ES-I3 (cell line): ENCODE measurements around the gene TEX14.

Experiments used
- H3K36me3 ChIP-seq: 2 replicates; pipeline ENCODE4 v1.6.1; 2013; ENCODE audit warnings: mild to moderate bottlenecking, low read length, control low read depth, moderate library complexity; ENCODE audit not compliant: insufficient read depth
- H3K4me1 ChIP-seq: 2 replicates; pipeline ENCODE4 v1.6.1; 2013; ENCODE audit warnings: mild to moderate bottlenecking, control low read depth, low read length; ENCODE audit not compliant: insufficient read depth
- H3K9ac ChIP-seq: 2 replicates; pipeline ENCODE4 v1.6.1; 2013; ENCODE audit warnings: low read depth, mild to moderate bottlenecking, low read length, moderate library complexity
- H3K9me3 ChIP-seq: 2 replicates; pipeline ENCODE4 v1.6.1; 2013; ENCODE audit warnings: mild to moderate bottlenecking, low read length, moderate library complexity; ENCODE audit not compliant: control insufficient read depth, insufficient read depth

The TEX14 gene

GRCh38 chr17:58615768-58616659 lies 75.8 kb downstream of the TEX14 start:
- no peaks in the 10 kb centered on the region for H3K9me3 ChIP-seq
- peaks cover 5% of the 10 kb centered on the region; the same call in 1 of the 2 replicates for H3K4me1 ChIP-seq
- no peak overlapping the region for H3K9ac ChIP-seq
- H3K36me3 ChIP-seq = no peaks in the 10 kb centered on the region

- H3K36me3 ChIP-seq = no peaks in the 10 kb centered on the region
- peaks cover 5% of the 10 kb centered on the region; the same call in 1 of the 2 replicates for H3K4me1 ChIP-seq
- no peaks in the 10 kb centered on the region for H3K9me3 ChIP-seq
- no peak overlapping the region for H3K9ac ChIP-seq
These were observed 76.9 kb downstream of the TEX14 start for GRCh38 chr17:58614859-58615459.

- Histone ChIP-seq H3K4me1 (peaks cover 5% of the 10 kb centered on the region; the same call in 1 of the 2 replicates), H3K9me3 (no peaks in the 10 kb centered on the region), H3K36me3 (no peaks in the 10 kb centered on the region), H3K9ac (no peak overlapping the region)
These were observed 80.5 kb downstream of the TEX14 start for GRCh38 chr17:58611331-58611730.

- Histone ChIP-seq H3K9me3 (no peaks in the 10 kb centered on the region), H3K9ac (no peak overlapping the region), H3K4me1 (peaks cover 5% of the 10 kb centered on the region; the same call in 1 of the 2 replicates), H3K36me3 (no peaks in the 10 kb centered on the region)
These were observed 84.9 kb downstream of the TEX14 start for GRCh38 chr17:58606934-58607333.

- Histone ChIP-seq H3K36me3 (no peaks in the 10 kb centered on the region), H3K4me1 (peaks cover 9% of the 10 kb centered on the region; the same call in 1 of the 2 replicates), H3K9ac (no peak overlapping the region), H3K9me3 (no peaks in the 10 kb centered on the region)
These were observed 85.9 kb downstream of the TEX14 start for GRCh38 chr17:58605986-58606385.

DNA sequence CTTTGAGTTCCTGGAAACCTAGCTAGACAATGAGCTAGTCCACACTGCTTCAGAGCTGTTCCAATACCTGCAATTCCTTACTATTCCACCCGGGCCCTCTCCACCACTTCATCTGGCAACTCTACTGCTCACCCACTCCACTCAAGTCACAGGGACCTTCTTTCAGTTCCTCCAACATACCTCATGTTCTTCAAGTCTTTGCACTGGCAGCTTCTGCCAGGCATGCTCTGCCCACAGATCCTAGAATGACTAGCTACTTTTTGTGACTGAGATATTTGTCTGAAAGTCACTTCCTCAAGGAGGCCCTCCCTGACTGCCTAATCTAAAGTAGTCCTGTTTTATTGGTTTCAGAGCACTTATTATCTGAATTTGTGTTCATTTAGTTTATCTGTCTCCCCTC lies 86.4 kb downstream of the TEX14 start:
- no peaks in the 10 kb centered on the region for H3K9me3 ChIP-seq
- H3K4me1 ChIP-seq = peaks cover 9% of the 10 kb centered on the region; the same call in 1 of the 2 replicates
- H3K9ac ChIP-seq = no peak overlapping the region
- no peaks in the 10 kb centered on the region for H3K36me3 ChIP-seq

GRCh38 chr17:58601976-58602375 lies 89.9 kb downstream of the TEX14 start:
- H3K36me3 ChIP-seq = no peaks in the 10 kb centered on the region

DNA sequence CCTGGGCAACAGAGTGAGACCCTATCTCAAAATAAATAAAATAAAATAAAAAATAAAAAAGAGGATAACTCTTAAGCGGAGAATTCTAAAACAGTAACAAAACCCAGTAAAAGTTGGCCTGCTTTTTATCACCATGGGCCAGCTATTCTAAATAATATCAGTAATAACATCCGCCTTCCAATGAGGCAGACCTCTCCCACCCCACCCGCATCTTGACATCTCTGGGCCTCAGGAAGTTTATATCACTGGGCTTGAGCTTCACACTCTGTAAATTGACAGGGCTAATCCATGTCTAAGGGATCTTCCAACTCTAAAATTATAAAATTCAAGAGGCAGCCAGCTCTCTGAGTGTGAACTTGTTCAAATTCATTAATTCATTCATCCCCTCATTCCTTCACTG lies 94.5 kb downstream of the TEX14 start:
- Histone ChIP-seq H3K36me3 (no peaks in the 10 kb centered on the region), H3K9me3 (no peaks in the 10 kb centered on the region), H3K9ac (no peak overlapping the region), H3K4me1 (peaks cover 8% of the 10 kb centered on the region; the same call in 1 of the 2 replicates)

More at GRCh38 chr17:58601976-58602375, 89.9 kb downstream of the TEX14 start:
- no peaks in the 10 kb centered on the region for H3K9me3 ChIP-seq
- H3K9ac ChIP-seq = no peak overlapping the region
- H3K4me1 ChIP-seq = peaks cover 9% of the 10 kb centered on the region; the same call in 1 of the 2 replicates

GRCh38 chr17:58595194-58595792 lies 96.6 kb downstream of the TEX14 start:
- H3K36me3 ChIP-seq = no peaks in the 10 kb centered on the region
- H3K4me1 ChIP-seq = no peaks in the 10 kb centered on the region

DNA sequence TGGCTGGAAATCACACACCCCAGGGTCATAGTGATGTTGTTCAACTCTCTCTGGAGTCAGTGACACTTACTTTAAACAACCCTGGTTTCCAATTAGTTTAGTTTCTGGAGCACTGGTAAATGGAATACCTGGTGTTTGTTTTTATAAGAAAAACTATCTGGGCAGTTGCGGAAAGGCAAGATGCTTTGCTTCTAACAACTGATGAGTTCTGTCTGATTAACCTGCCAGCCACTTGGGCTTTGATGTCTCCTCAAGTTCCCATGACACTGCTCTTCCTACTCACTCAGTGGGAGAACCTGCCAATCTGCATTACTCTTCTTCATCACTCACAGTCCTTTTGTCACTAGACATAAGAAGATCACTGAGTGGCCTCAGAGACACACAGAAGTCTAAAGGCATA lies 98.7 kb downstream of the TEX14 start:
- no peaks in the 10 kb centered on the region for H3K36me3 ChIP-seq
- H3K4me1 ChIP-seq = no peaks in the 10 kb centered on the region
- H3K9me3 ChIP-seq = no peaks in the 10 kb centered on the region
- H3K9ac ChIP-seq = no peak overlapping the region

More at GRCh38 chr17:58595194-58595792, 96.6 kb downstream of the TEX14 start:
- Histone ChIP-seq H3K9me3 (no peaks in the 10 kb centered on the region), H3K9ac (no peak overlapping the region)

- no peaks in the 10 kb centered on the region for H3K9me3 ChIP-seq
- no peak overlapping the region for H3K9ac ChIP-seq
- no peaks in the 10 kb centered on the region for H3K36me3 ChIP-seq
- H3K4me1 ChIP-seq = no peaks in the 10 kb centered on the region
These were observed 100.4 kb downstream of the TEX14 start for GRCh38 chr17:58591455-58591854.

DNA sequence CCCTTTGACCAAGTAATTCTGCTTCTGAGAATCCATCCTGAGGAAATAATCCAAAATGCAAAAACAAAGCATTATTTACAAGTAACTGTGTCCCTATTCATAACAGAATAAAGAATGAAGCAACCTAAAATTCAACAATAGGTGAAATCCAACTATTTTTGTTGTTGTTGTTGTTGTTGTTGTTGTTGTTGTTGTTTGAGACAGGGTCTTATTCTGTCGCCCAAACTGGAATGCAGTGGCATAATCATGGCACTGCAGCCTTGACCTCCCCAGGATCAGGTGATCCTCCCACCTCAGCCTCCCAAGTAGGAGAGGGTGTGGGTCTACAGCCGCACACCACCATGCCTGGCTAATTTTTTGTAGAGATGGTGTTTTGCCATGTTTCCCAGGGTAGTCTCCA lies 101.5 kb downstream of the TEX14 start:
- no peaks in the 10 kb centered on the region for H3K36me3 ChIP-seq
- no peaks in the 10 kb centered on the region for H3K9me3 ChIP-seq

GRCh38 chr17:58587713-58588117 lies 104.1 kb downstream of the TEX14 start:
- Histone ChIP-seq H3K9ac (no peak overlapping the region), H3K36me3 (no peaks in the 10 kb centered on the region), H3K4me1 (no peaks in the 10 kb centered on the region; the same call in 1 of the 2 replicates), H3K9me3 (no peaks in the 10 kb centered on the region)

More for the DNA sequence above, 101.5 kb downstream of the TEX14 start:
- H3K4me1 ChIP-seq = no peaks in the 10 kb centered on the region; the same call in 1 of the 2 replicates
- no peak overlapping the region for H3K9ac ChIP-seq

DNA sequence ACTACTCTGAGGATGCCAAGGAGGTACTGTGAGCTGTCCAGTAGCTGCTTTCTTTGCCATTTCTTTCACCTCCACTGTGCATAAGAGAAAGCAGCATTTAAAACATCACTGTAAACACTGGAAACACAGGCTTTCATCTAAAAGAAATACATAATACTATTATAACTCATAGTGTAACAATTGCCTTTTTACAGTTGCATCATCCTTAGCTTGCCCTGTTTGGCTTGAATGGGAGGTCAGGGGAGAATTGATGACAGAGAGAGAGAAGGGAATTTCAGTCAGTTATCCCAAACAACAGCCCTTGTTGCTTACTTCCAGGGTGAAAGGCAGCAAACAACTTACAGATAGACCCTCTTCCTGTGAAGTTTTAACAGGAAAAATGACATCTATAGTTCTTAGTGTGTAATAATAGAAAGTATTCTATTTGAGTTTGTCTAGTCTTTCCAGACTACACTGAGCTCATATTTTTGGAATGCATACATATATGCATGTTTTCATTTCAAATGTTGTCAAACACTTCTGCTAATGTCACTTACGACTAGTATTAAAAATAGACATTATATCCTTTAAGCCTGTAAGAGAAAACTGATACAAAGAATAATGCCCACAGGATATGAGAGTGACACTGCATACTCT lies 105.7 kb downstream of the TEX14 start:
- no peaks in the 10 kb centered on the region; the same call in 1 of the 2 replicates for H3K4me1 ChIP-seq
- no peaks in the 10 kb centered on the region for H3K9me3 ChIP-seq
- no peak overlapping the region for H3K9ac ChIP-seq
- no peaks in the 10 kb centered on the region for H3K36me3 ChIP-seq
